HepG2 (cell line): Measurements from ENCODE around the gene ZKSCAN1. TPM values are rescaled to one million over a fixed set of nuclear protein-coding genes. Genes with fewer than 3 reads are reported as not detected.

Experiments
- DRAP1 ChIP-seq: IDR thresholded peaks from 2 replicates; pipeline ENCODE4 v1.6.1; 2016; ENCODE audit warnings: missing genetic modification reagents, missing compliant biosample characterization
- ELF4 ChIP-seq: sonication (generic); formaldehyde crosslinking; IDR thresholded peaks from 2 replicates; pipeline ENCODE4 v1.5.0; 2020; ENCODE audit warnings: missing genetic modification reagents, mild to moderate bottlenecking, moderate library complexity, borderline replicate concordance
- ETV6 ChIP-seq: sonication (generic); formaldehyde crosslinking; conservative IDR thresholded peaks from 2 replicates; pipeline ENCODE4 v1.4.0; 2020; ENCODE audit warnings: missing genetic modification reagents
- FOXC1 ChIP-seq: sonication (generic); formaldehyde crosslinking; IDR thresholded peaks from 2 replicates; pipeline ENCODE4 v1.8.0; 2022; ENCODE audit warnings: mild to moderate bottlenecking, missing genetic modification reagents, borderline replicate concordance
- GTF2F1 ChIP-seq: fragments of 150-350 bp; IDR thresholded peaks from 2 replicates; pipeline ENCODE4 v1.6.1; 2014; ENCODE audit warnings: low read length
- MAFF ChIP-seq: IDR thresholded peaks from 2 replicates; pipeline ENCODE4 v1.6.1; 2011; ENCODE audit warnings: low read depth, low read length, improper control_type of control experiment
- MXI1 ChIP-seq: IDR thresholded peaks from 3 replicates; pipeline ENCODE4 v1.6.1; 2012; ENCODE audit warnings: low read depth, low read length, inconsistent platforms, borderline replicate concordance
- PAWR ChIP-seq: sonication (generic); formaldehyde crosslinking; IDR thresholded peaks from 2 replicates; pipeline ENCODE4 v1.4.0; 2020; ENCODE audit warnings: missing genetic modification reagents, mild to moderate bottlenecking, borderline replicate concordance
- RAD21 ChIP-seq: fragments of 450-650 bp; formaldehyde crosslinking; IDR thresholded peaks from 2 replicates; pipeline ENCODE4 v1.5.0; 2020; ENCODE audit warnings: mild to moderate bottlenecking
- RFXANK ChIP-seq: IDR thresholded peaks from 2 replicates; pipeline ENCODE4 v1.6.1; 2016
- RXRB ChIP-seq: IDR thresholded peaks from 2 replicates; pipeline ENCODE4 v1.6.1; 2016; ENCODE audit warnings: borderline replicate concordance, missing genetic modification reagents, missing compliant biosample characterization
- ZGPAT ChIP-seq: IDR thresholded peaks from 2 replicates; pipeline ENCODE4 v1.6.1; 2016; ENCODE audit warnings: mild to moderate bottlenecking
- ZNF10 ChIP-seq: sonication (generic); formaldehyde crosslinking; IDR thresholded peaks from 2 replicates; pipeline ENCODE4 v1.4.0; 2020; ENCODE audit warnings: mild to moderate bottlenecking, low read depth, missing genetic modification reagents, borderline replicate concordance
- ZNF101 ChIP-seq: sonication (generic); formaldehyde crosslinking; IDR thresholded peaks from 2 replicates; pipeline ENCODE4 v1.4.0; 2020; ENCODE audit warnings: mild to moderate bottlenecking, low read depth, missing genetic modification reagents, borderline replicate concordance
- ZNF281 ChIP-seq: sonication (generic); formaldehyde crosslinking; IDR thresholded peaks from 2 replicates; pipeline ENCODE4 v1.4.0; 2020; ENCODE audit warnings: missing genetic modification reagents, borderline replicate concordance
- ZNF282 ChIP-seq: fragments of 450-650 bp; IDR thresholded peaks from 2 replicates; pipeline ENCODE4 v1.6.1; 2018; ENCODE audit not compliant: partially characterized antibody
- ZNF556 ChIP-seq: sonication (generic); formaldehyde crosslinking; IDR thresholded peaks from 2 replicates; pipeline ENCODE4 v1.4.0; 2020; ENCODE audit warnings: mild to moderate bottlenecking, missing genetic modification reagents, borderline replicate concordance
- ZNF652 ChIP-seq: IDR thresholded peaks from 2 replicates; pipeline ENCODE4 v1.6.1; 2016; ENCODE audit warnings: low read depth, borderline replicate concordance
- ZNF704 ChIP-seq: sonication (generic); formaldehyde crosslinking; IDR thresholded peaks from 2 replicates; pipeline ENCODE4 v1.8.1; 2023; ENCODE audit warnings: mild to moderate bottlenecking, inconsistent platforms, moderate library complexity, missing genetic modification reagents, borderline replicate concordance
- ZNF761 ChIP-seq: sonication (generic); formaldehyde crosslinking; conservative IDR thresholded peaks from 2 replicates; pipeline ENCODE4 v1.4.0; 2020; ENCODE audit warnings: mild to moderate bottlenecking, missing genetic modification reagents
- ZNF772 ChIP-seq: sonication (generic); formaldehyde crosslinking; IDR thresholded peaks from 2 replicates; pipeline ENCODE4 v1.5.0; 2020; ENCODE audit warnings: mild to moderate bottlenecking, missing genetic modification reagents
- ZNF883 ChIP-seq: sonication (generic); formaldehyde crosslinking; IDR thresholded peaks from 2 replicates; pipeline ENCODE4 v1.5.1; 2020; ENCODE audit warnings: mild to moderate bottlenecking, missing genetic modification reagents; ENCODE audit errors: not compliant biosample characterization
- ZNF891 ChIP-seq: sonication (generic); formaldehyde crosslinking; IDR thresholded peaks from 2 replicates; pipeline ENCODE4 v1.5.0; 2020; ENCODE audit warnings: mild to moderate bottlenecking, missing genetic modification reagents
- ZSCAN30 ChIP-seq: sonication (generic); formaldehyde crosslinking; IDR thresholded peaks from 2 replicates; pipeline ENCODE4 v1.5.0; 2020; ENCODE audit warnings: mild to moderate bottlenecking, missing genetic modification reagents
- polyA plus RNA-seq, 8 experiments: library from polyadenylated mRNA; depleted of rRNA in 3 of 8; stranded (reverse) in 7 of 8; unstranded in 1 of 8; fragments of >200 nt; fragmentation: Illumina TruSeq in 4 of 8; extraction: Trizol in 4 of 8; gene quantifications; 2 replicates each; pipeline versions ENCODE4 v1.2.1 to v1.2.3, GENCODE V29; 2011 to 2016; ENCODE audit warnings: low read depth in 4 of 8, missing spikeins in 1 of 8, mixed read lengths in 1 of 8; ENCODE audit not compliant: insufficient read depth in 1 of 8
- total RNA-seq, 5 experiments: library from RNA; depleted of rRNA; stranded (reverse); fragments of >200 nt; fragmentation: Illumina TruSeq; extraction: Trizol; gene quantifications; 2 replicates each; pipeline ENCODE4 v1.2.3, GENCODE V29; 2016; ENCODE audit warnings: low read depth in 1 of 5

Gene ZKSCAN1
- total and polyA plus RNA-seq, 2 of the 13 experiments (the other 11 are each of a cell fraction or from before 2014, with no cell fraction given), result 46.4 to 60.6 TPM

- peak; percentile 68; the same call in 1 of the 2 replicates for TF ChIP-seq ZNF772 (CRISPR knock-in tag)
- TF ChIP-seq ZSCAN30 (CRISPR knock-in tag), result no peak
- TF ChIP-seq ZNF282, result no peak
- TF ChIP-seq GTF2F1, result 0 out of 2 replicates have a peak, but pooled peaks have one; percentile 63
- no peak for TF ChIP-seq ZNF10 (CRISPR knock-in tag)
- no peak for TF ChIP-seq RFXANK (CRISPR knock-in tag)
- no peak for TF ChIP-seq ZNF101
- TF ChIP-seq ETV6 (CRISPR knock-in tag), result no peak
- no peak for TF ChIP-seq ZNF761 (CRISPR knock-in tag)
- TF ChIP-seq RAD21 (CRISPR knock-in tag), result no peak
- TF ChIP-seq MAFF, result no peak
- no peak; the same call in 1 of the 2 replicates for TF ChIP-seq ZNF704 (CRISPR knock-in tag)
- peak; percentile 64; the same call in 1 of the 3 replicates for TF ChIP-seq MXI1
- peak; percentile 51; the same call in 1 of the 2 replicates for TF ChIP-seq RXRB (CRISPR knock-in tag)
- TF ChIP-seq ZNF652 (CRISPR knock-in tag), result no peak
- no peak for TF ChIP-seq ZNF281 (CRISPR knock-in tag)
- TF ChIP-seq DRAP1 (CRISPR knock-in tag), result peak; percentile 93
- TF ChIP-seq ZNF556 (CRISPR knock-in tag), result peak; percentile 52; the same call in 1 of the 2 replicates
- TF ChIP-seq ZNF883 (CRISPR knock-in tag), result no peak
- TF ChIP-seq ELF4 (CRISPR knock-in tag), result 0 out of 2 replicates have a peak, but pooled peaks have one; percentile 76
- no peak for TF ChIP-seq PAWR (CRISPR knock-in tag)
- TF ChIP-seq ZNF891 (CRISPR knock-in tag), result peak; percentile 81
- peak; percentile 4; the same call in 1 of the 2 replicates for TF ChIP-seq FOXC1 (CRISPR knock-in tag)
- TF ChIP-seq ZGPAT (CRISPR knock-in tag), result peak; percentile 63; the same call in 1 of the 2 replicates
These were observed at the start of gene ZKSCAN1 (continued) for GRCh38 chr7:100015232-100016214.
